Measurements from ENCODE around the gene SLC43A1. TPM values are rescaled to one million over a fixed set of nuclear protein-coding genes. Genes with fewer than 3 reads are reported as not detected.

Gene SLC43A1
- total and polyA plus RNA-seq, 2 of the 4 experiments (the other 2 are of a cell fraction), result 10.0 to 17.0 TPM

DNA sequence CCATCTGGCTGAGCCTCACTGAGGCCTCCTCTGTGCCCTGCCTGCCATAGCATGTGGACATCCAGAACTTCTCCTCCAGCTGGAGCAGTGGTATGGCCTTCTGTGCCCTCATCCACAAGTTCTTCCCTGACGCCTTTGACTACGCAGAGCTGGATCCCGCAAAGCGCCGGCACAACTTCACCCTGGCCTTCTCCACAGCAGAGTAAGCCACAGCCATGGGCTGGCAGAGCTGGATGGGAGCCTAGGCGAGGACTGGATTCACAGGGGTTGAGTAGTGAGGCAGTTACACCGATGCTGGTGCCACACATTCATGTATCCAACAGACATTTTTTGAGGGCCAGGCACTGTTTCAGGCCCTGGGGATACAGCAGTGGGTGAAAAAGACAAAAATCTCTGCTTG is 30.9 kb upstream of the SLC43A1 start:
- no peak overlapping the region for H3K4ac ChIP-seq (ENCODE audit: low read depth, low read length)
- no peak overlapping the region for H3K56ac ChIP-seq (ENCODE audit: extremely low read depth, insufficient read depth, low read length)
- ATAC-seq (ENCODE audit: low read depth) (no peak), DNase-seq (no peak)
- H3K79me1 ChIP-seq (ENCODE audit: low read depth in 1 of 2, low read length in 2 of 2), result no peaks in the 10 kb centered on the region
- no peak overlapping the region for H2AK5ac ChIP-seq (ENCODE audit: low read depth, low read length)
- no peaks in the 10 kb centered on the region for H3K9me1 ChIP-seq (ENCODE audit: insufficient read depth, low read length)
- H2BK15ac ChIP-seq (ENCODE audit: low read depth, low read length), result no peak overlapping the region
- H3K27me3 ChIP-seq (ENCODE audit: control insufficient read depth, insufficient read depth, low read length), result peaks cover 11% of the 10 kb centered on the region
- H4K91ac ChIP-seq (ENCODE audit: insufficient read depth, low read depth, low read length), result no peak overlapping the region
- H4K8ac ChIP-seq (ENCODE audit: low read depth in 2 of 2, low read length in 2 of 2), result no peak overlapping the region
- no peak overlapping the region for H2BK120ac ChIP-seq (ENCODE audit: low read depth, low read length)
- no peaks in the 10 kb centered on the region for H4K20me1 ChIP-seq (ENCODE audit: insufficient read depth, low read length)
- H3K18ac ChIP-seq (ENCODE audit: low read depth, low read length), result no peak overlapping the region
- no peak overlapping the region for H2BK5ac ChIP-seq (ENCODE audit: low read depth, low read length, poor library complexity, severe bottlenecking)
- no peak overlapping the region for H3K27ac ChIP-seq (ENCODE audit: insufficient read depth, low read length)
- TF ChIP-seq, protein P1, sequence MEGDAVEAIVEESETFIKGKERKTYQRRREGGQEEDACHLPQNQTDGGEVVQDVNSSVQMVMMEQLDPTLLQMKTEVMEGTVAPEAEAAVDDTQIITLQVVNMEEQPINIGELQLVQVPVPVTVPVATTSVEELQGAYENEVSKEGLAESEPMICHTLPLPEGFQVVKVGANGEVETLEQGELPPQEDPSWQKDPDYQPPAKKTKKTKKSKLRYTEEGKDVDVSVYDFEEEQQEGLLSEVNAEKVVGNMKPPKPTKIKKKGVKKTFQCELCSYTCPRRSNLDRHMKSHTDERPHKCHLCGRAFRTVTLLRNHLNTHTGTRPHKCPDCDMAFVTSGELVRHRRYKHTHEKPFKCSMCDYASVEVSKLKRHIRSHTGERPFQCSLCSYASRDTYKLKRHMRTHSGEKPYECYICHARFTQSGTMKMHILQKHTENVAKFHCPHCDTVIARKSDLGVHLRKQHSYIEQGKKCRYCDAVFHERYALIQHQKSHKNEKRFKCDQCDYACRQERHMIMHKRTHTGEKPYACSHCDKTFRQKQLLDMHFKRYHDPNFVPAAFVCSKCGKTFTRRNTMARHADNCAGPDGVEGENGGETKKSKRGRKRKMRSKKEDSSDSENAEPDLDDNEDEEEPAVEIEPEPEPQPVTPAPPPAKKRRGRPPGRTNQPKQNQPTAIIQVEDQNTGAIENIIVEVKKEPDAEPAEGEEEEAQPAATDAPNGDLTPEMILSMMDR (conservative IDR thresholded peaks at IDR 0.05; ENCODE audit: low read depth, low read length), result no peak
- TF ChIP-seq MXI1 (IDR thresholded peaks at IDR 0.05; ENCODE audit: borderline replicate concordance, low read depth, low read length) (no peak), POLR2A (IDR thresholded peaks at IDR 0.05; ENCODE audit: low read depth, low read length) (no peak), FOS (IDR thresholded peaks at IDR 0.05; ENCODE audit: low read depth, low read length) (no peak), MAZ (IDR thresholded peaks at IDR 0.05; ENCODE audit: borderline replicate concordance, low read depth, low read length) (no peak), CHD1 (IDR thresholded peaks at IDR 0.05; ENCODE audit: low read depth, low read length) (no peak), RCOR1 (IDR thresholded peaks at IDR 0.05; ENCODE audit: insufficient replicate concordance, low read length) (no peak), NFE2L2 (IDR thresholded peaks at IDR 0.05; ENCODE audit: low read depth, low read length) (no peak), RFX5 (IDR thresholded peaks at IDR 0.05; ENCODE audit: low read depth, low read length) (no peak)
- TF ChIP-seq, protein P2, sequence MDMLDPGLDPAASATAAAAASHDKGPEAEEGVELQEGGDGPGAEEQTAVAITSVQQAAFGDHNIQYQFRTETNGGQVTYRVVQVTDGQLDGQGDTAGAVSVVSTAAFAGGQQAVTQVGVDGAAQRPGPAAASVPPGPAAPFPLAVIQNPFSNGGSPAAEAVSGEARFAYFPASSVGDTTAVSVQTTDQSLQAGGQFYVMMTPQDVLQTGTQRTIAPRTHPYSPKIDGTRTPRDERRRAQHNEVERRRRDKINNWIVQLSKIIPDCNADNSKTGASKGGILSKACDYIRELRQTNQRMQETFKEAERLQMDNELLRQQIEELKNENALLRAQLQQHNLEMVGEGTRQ (IDR thresholded peaks at IDR 0.05; ENCODE audit: low read depth, low read length), result no peak
- H3K4me1 ChIP-seq (ENCODE audit: control insufficient read depth, insufficient read depth, low read length), result no peaks in the 10 kb centered on the region
- WGBS, 2 experiments (ENCODE audit: extremely low coverage in 2 of 2, insufficient read length in 1 of 2), result no CpG with 5 or more reads among the region's 7 CpGs
- ChIA-PET POLR2A (ENCODE audit: unreplicated experiment) (no interaction called here), CTCF (no interaction called here)
- peak overlapping the region; percentile 32 for H2AFZ ChIP-seq (replicated peaks; ENCODE audit: low read length, poor library complexity)
- H3K9me3 ChIP-seq (ENCODE audit: control insufficient read depth, insufficient read depth, low read length), result no peaks in the 10 kb centered on the region
- no peak overlapping the region for H3K4me3 ChIP-seq (ENCODE audit: insufficient read depth, low read depth, low read length)
- no TSS peak for BruUV-seq (replicated peaks)
- no peak overlapping the region for H4K5ac ChIP-seq (ENCODE audit: low read depth, low read length)
- H3K9ac ChIP-seq (ENCODE audit: low read depth, low read length), result no peak overlapping the region
- H3K36me3 ChIP-seq (ENCODE audit: control insufficient read depth, insufficient read depth, low read length), result peaks cover 17% of the 10 kb centered on the region
- in situ Hi-C loops (cut with MboI; ENCODE audit: low sequenced_read_pairs) (no loop called here), dilution Hi-C loops (cut with HindIII; ENCODE audit: low sequenced_read_pairs, unreplicated experiment) (no loop called here), intact Hi-C loops (cut with micrococcal nuclease) (no loop called here)
- no peak overlapping the region for H3K4me2 ChIP-seq (ENCODE audit: low read depth, low read length)
- no peak overlapping the region for H3K23ac ChIP-seq (ENCODE audit: low read depth, low read length)
- no peak overlapping the region for H2BK20ac ChIP-seq (ENCODE audit: low read depth, low read length)
- H3K14ac ChIP-seq (replicated peaks; ENCODE audit: low read depth, low read length), result no peak overlapping the region
- no peak overlapping the region for H2AK9ac ChIP-seq (replicated peaks; ENCODE audit: low read depth, low read length, poor library complexity)
